Type B pancreatic cell (in vitro differentiated cells): ENCODE data around the gene GPS1. TPM values are rescaled to one million over a fixed set of nuclear protein-coding genes. Genes with fewer than 3 reads are reported as not detected.
A peak's percentile ranks its signal among the peaks of the same experiment; 100 is the strongest.

Experiments
- DNase-seq: peaks from one replicate; pipeline ENCODE4 v3.0.0; 2021; ENCODE audit warnings: mixed read lengths; ENCODE audit not compliant: unreplicated experiment; ENCODE audit errors: extremely low spot score
- H3K27ac Mint-ChIP-seq: 2 replicates; pipeline ENCODE4 v1.8.0; 2021; ENCODE audit warnings: mild to moderate bottlenecking, mixed read lengths
- H3K27me3 Mint-ChIP-seq: 2 replicates; pipeline ENCODE4 v1.8.0; 2021; ENCODE audit warnings: mixed read lengths
- H3K36me3 Mint-ChIP-seq: 2 replicates; pipeline ENCODE4 v1.8.0; 2021; ENCODE audit warnings: mixed read lengths
- H3K4me1 Mint-ChIP-seq: one replicate; pipeline ENCODE4 v1.8.0; 2021; ENCODE audit warnings: mixed read lengths; ENCODE audit not compliant: unreplicated experiment
- H3K4me3 Mint-ChIP-seq: 2 replicates; pipeline ENCODE4 v1.8.0; 2021; ENCODE audit warnings: mild to moderate bottlenecking, mixed read lengths
- H3K9me3 Mint-ChIP-seq: 2 replicates; pipeline ENCODE4 v1.8.0; 2021; ENCODE audit warnings: mixed read lengths
- CTCF ChIP-seq: fragments of 200-600 bp; sonication (generic); conservative IDR thresholded peaks from 2 replicates; pipeline ENCODE4 v1.5.0; 2021; ENCODE audit warnings: antibody characterized with exemption, mild to moderate bottlenecking
- total RNA-seq: library from RNA; stranded (reverse); gene quantifications from 2 replicates; pipeline ENCODE4 v1.2.1, GENCODE V29; 2021; ENCODE audit warnings: low replicate concordance

GPS1 gene
- total RNA-seq, 1 donor from 2014 or later = 111 TPM

GRCh38 chr17:82022310-82022980 is 29.3 kb upstream of the GPS1 start, which contains the start of gene CENPX:
TSS of gene CENPX (minus strand) at chr17:82022878. CDS start at chr17:82022861, 17 bp downstream.
- TF ChIP-seq CTCF = no peak
- DNase-seq = no peak
- Mint-ChIP-seq H3K27ac (peak within 1 kb of the TSS; percentile 77), H3K4me3 (peak within 1 kb of the TSS; percentile 87), H3K9me3 (no peaks in the 10 kb centered on the region), H3K4me1 (peaks cover 12% of the 10 kb centered on the region), H3K36me3 (no peaks in the 10 kb centered on the region), H3K27me3 (no peaks in the 10 kb centered on the region)

DNA sequence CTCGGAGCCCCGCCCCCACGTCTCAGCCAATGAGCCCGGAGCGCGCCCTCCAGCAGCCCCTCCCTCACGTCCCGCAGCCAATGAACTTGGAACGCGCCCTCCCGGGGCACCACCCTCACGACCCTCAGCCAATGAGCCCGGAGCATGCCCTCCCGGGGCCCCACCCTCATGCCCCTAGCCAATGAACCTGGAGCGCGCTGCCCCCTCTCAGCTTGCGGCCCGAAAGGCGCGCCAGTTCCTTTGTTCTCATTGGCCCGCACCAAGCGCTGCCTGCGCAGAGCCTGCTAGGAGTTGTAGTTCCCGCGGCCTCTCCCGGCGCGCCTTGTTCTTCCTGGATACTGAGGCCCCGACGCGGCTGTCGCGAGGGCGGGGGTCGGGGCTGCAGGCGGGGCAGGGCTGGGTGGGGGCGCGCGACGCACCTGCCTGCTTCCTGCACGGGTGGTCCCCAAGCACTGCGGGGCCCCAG is 28.7 kb upstream of the GPS1 start, which contains the start of gene LRRC45:
LRRC45 (plus strand) TSS at position 325 of the 466 bp plus-strand sequence. CDS start 339 bp downstream, outside the sequence.
- no peaks in the 10 kb centered on the region for H3K36me3 Mint-ChIP-seq
- no peak for TF ChIP-seq CTCF
- peak within 1 kb of the TSS; percentile 87 for H3K4me3 Mint-ChIP-seq

DNA sequence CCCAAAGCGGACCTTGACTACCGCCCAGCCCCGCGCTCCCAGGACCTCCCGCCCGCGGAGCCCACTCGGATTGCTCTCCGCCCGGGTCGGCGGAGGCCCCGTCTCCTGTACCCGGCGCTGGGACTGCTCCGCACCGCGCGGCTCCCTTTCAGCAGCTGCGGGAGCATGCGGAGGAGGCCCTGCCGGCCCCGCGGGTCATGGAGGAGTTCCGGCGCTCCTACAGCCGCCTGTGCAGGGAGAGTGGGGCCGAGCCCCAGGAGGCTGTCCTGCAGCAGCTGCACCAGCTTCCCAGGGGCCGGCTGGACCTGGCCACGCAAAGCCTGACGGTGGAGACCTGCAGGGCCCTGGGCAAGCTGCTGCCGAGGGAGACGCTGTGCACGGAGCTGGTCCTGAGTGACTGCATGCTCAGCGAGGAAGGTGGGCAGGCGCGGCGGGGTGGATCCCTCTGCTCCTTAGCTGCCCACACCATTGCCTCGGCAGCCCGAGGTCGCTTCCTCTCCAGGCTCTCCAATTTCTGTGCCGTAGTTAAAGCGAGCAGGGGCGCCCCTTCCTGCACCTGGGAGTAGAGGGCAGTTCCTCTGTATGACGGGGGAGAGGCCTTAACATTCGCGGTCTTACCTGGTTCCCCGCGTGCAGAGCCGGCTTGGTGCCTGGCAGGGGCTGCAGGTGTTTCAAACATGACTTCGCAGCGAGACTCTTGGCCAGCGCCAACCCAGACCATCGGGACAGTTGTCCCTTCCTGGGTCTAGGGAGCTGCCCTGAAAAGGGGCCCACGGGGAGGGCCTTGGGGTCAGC is 28.1 kb upstream of the GPS1 start:
- peak overlapping the region; percentile 85 for H3K4me3 Mint-ChIP-seq
- H3K36me3 Mint-ChIP-seq = no peaks in the 10 kb centered on the region
- no peak for TF ChIP-seq CTCF
- no peak overlapping the region for H3K27ac Mint-ChIP-seq
- DNase-seq = no peak
- H3K9me3 Mint-ChIP-seq = no peaks in the 10 kb centered on the region
- peaks cover 12% of the 10 kb centered on the region for H3K4me1 Mint-ChIP-seq
- H3K27me3 Mint-ChIP-seq = no peaks in the 10 kb centered on the region

More for the DNA sequence above, 28.7 kb upstream of the GPS1 start, which contains the start of gene LRRC45:
- peak; percentile 100 for DNase-seq
- Mint-ChIP-seq H3K4me1 (peaks cover 12% of the 10 kb centered on the region), H3K9me3 (no peaks in the 10 kb centered on the region), H3K27me3 (no peaks in the 10 kb centered on the region), H3K27ac (peak within 1 kb of the TSS; percentile 77)

DNA sequence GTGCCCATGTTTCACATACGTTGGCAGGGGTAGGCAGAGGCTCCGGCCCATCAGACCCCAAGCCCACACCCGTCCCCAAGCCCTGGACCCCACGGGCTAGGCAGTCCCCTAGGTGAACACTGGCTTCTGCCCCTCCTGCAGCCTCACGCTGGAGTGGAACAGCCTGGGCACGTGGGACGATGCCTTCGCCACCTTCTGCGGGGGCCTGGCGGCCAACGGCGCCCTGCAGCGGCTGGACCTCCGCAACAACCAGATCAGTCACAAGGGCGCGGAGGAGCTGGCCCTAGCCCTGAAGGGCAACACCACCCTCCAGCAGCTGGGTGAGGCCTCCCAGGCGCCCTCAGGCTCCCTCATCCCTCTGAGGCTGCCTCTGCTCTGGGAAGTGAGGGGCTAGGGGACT is 26.8 kb upstream of the GPS1 start:
- Mint-ChIP-seq H3K27me3 (no peaks in the 10 kb centered on the region), H3K27ac (no peak overlapping the region), H3K4me3 (no peak overlapping the region), H3K4me1 (peaks cover 12% of the 10 kb centered on the region), H3K36me3 (no peaks in the 10 kb centered on the region), H3K9me3 (no peaks in the 10 kb centered on the region)
- DNase-seq = no peak
- no peak for TF ChIP-seq CTCF

- H3K27me3 Mint-ChIP-seq = no peaks in the 10 kb centered on the region
- no peaks in the 10 kb centered on the region for H3K36me3 Mint-ChIP-seq
- no peak overlapping the region for H3K4me3 Mint-ChIP-seq
- no peak overlapping the region for H3K27ac Mint-ChIP-seq
- peaks cover 12% of the 10 kb centered on the region for H3K4me1 Mint-ChIP-seq
- H3K9me3 Mint-ChIP-seq = no peaks in the 10 kb centered on the region
- no peak for DNase-seq
- no peak for TF ChIP-seq CTCF
Observed at GRCh38 chr17:82025401-82026107, 26.1 kb upstream of the GPS1 start.
